SK-N-SH (cell line): Measurements from ENCODE around the gene C5orf58. TPM values are rescaled to one million over a fixed set of nuclear protein-coding genes. Genes with fewer than 3 reads are reported as not detected.

ENCODE experiments used
- CTCF ChIA-PET: fragments of 300-600, 350-600 bp; formaldehyde crosslinking; extraction: SDS; loops from one replicate; lab custom pipeline; 2021; lab: Yijun Ruan, JAX
- POLR2A ChIA-PET: fragments of 350-600 bp; sonication (Branson Sonifier 250); formaldehyde crosslinking; extraction: SDS; loops from one replicate; lab custom pipeline; 2020; ENCODE audit warnings: antibody characterized with exemption, inconsistent platforms; lab: Yijun Ruan, JAX
- DNase-seq: peaks from one replicate; pipeline ENCODE4 v3.0.0; 2012
- H2AFZ ChIP-seq: fragments of 200-600 bp; sonication (generic); 2 replicates; pipeline ENCODE4 v1.8.1; 2016; ENCODE audit warnings: antibody characterized with exemption, mild to moderate bottlenecking, low read depth
- H3F3A ChIP-seq: fragments of 200-600 bp; sonication (generic); replicated peaks from 2 replicates; pipeline ENCODE3; 2016; ENCODE audit warnings: antibody characterized with exemption, mild to moderate bottlenecking; ENCODE audit not compliant: insufficient read depth
- H3K27ac ChIP-seq, 2 experiments: fragments of 200-500 bp in 1 of 2; fragments of 200-600 bp in 1 of 2; sonication (Bioruptor generic) in 1 of 2; sonication (generic), shearing (Covaris generic) in 1 of 2; 2 replicates each; pipeline versions ENCODE4 v1.5.1 to v1.6.1; 2014 to 2016; ENCODE audit warnings: low read depth in 2 of 2, inconsistent platforms in 1 of 2, low read length in 1 of 2, mild to moderate bottlenecking in 1 of 2, mixed read lengths in 1 of 2
- H3K27me3 ChIP-seq: fragments of 200-600 bp; sonication (generic), shearing (Covaris generic); 2 replicates; pipeline ENCODE4 v1.6.1; 2016; ENCODE audit warnings: mixed run types; ENCODE audit not compliant: insufficient read depth
- H3K36me3 ChIP-seq, 2 experiments: fragments of 200-500 bp in 1 of 2; fragments of 200-600 bp in 1 of 2; sonication (Bioruptor generic) in 1 of 2; sonication (generic) in 1 of 2; replicated peaks in 1 of 2; 2 replicates each; pipeline versions ENCODE3 to v1.5.1; 2014 to 2016; ENCODE audit warnings: low read length in 1 of 2, mild to moderate bottlenecking in 1 of 2; ENCODE audit not compliant: insufficient read depth in 2 of 2, control insufficient read depth in 1 of 2
- H3K4me1 ChIP-seq, 2 experiments: fragments of 200-500 bp in 1 of 2; fragments of 200-600 bp in 1 of 2; sonication (Bioruptor generic) in 1 of 2; sonication (generic), shearing (Covaris generic) in 1 of 2; 2 replicates each; pipeline versions ENCODE4 v1.5.1 to v1.6.1; 2014 to 2016; ENCODE audit warnings: low read depth in 1 of 2, low read length in 1 of 2, mixed run types in 1 of 2; ENCODE audit not compliant: insufficient read depth in 2 of 2, control insufficient read depth in 1 of 2
- H3K4me2 ChIP-seq: fragments of 200-600 bp; sonication (generic), shearing (Covaris generic); 2 replicates; pipeline ENCODE4 v1.6.1; 2017; ENCODE audit warnings: mixed run types
- H3K4me3 ChIP-seq, 2 experiments: fragments of 200-500 bp in 1 of 2; fragments of 200-600 bp in 1 of 2; sonication (Bioruptor generic) in 1 of 2; sonication (generic), shearing (Covaris generic) in 1 of 2; 2 replicates each; pipeline versions ENCODE4 v1.5.1 to v1.8.1; 2014 to 2016; ENCODE audit warnings: low read depth in 2 of 2, inconsistent platforms in 1 of 2, low read length in 1 of 2, mild to moderate bottlenecking in 1 of 2, mixed read lengths in 1 of 2, moderate library complexity in 1 of 2
- H3K79me2 ChIP-seq: fragments of 200-600 bp; sonication (generic); 2 replicates; pipeline ENCODE4 v1.8.1; 2017; ENCODE audit warnings: mild to moderate bottlenecking; ENCODE audit not compliant: insufficient read depth
- H3K9ac ChIP-seq: fragments of 200-600 bp; sonication (generic); 2 replicates; pipeline ENCODE4 v1.6.1; 2017; ENCODE audit warnings: mixed run types
- H3K9me2 ChIP-seq: fragments of 200-600 bp; sonication (generic); 2 replicates; pipeline ENCODE4 v1.6.1; 2017; ENCODE audit warnings: mixed run types
- H3K9me3 ChIP-seq: fragments of 200-600 bp; sonication (generic); 2 replicates; pipeline ENCODE4 v1.6.1; 2017; ENCODE audit warnings: mixed run types, mild to moderate bottlenecking, moderate library complexity
- H4K20me1 ChIP-seq: fragments of 200-600 bp; sonication (generic); 2 replicates; pipeline ENCODE4 v1.6.1; 2017; ENCODE audit warnings: mild to moderate bottlenecking, mixed run types; ENCODE audit not compliant: insufficient read depth
- CHD2 ChIP-seq: fragments of 150-350 bp; IDR thresholded peaks from 2 replicates; pipeline ENCODE4 v1.6.1; 2018; ENCODE audit warnings: low read length; ENCODE audit not compliant: partially characterized antibody
- CTCF ChIP-seq: fragments of 200-600 bp; sonication (generic); IDR thresholded peaks from 2 replicates; pipeline ENCODE4 v1.6.1; 2017; ENCODE audit warnings: antibody characterized with exemption, mild to moderate bottlenecking, moderate library complexity
- EP300 ChIP-seq, 2 experiments: IDR thresholded peaks; 2 replicates each; pipeline versions ENCODE4 v1.4.0 to v1.6.1; 2012; ENCODE audit warnings: borderline replicate concordance in 1 of 2, low read depth in 1 of 2, low read length in 1 of 2
- FOXM1 ChIP-seq: IDR thresholded peaks from 2 replicates; pipeline ENCODE4 v1.4.0; 2012; ENCODE audit warnings: low read depth, mild to moderate bottlenecking
- GABPA ChIP-seq: IDR thresholded peaks from 2 replicates; pipeline ENCODE4 v1.4.0; 2012; ENCODE audit warnings: low read depth, mild to moderate bottlenecking
- GATA2 ChIP-seq: sonication (generic); formaldehyde crosslinking; IDR thresholded peaks from 2 replicates; pipeline ENCODE4 v1.5.0; 2020; ENCODE audit warnings: mild to moderate bottlenecking, missing genetic modification reagents
- IRF3 ChIP-seq: fragments of 150-350 bp; IDR thresholded peaks from 2 replicates; pipeline ENCODE4 v1.6.1; 2016; ENCODE audit warnings: mild to moderate bottlenecking, low read depth, low read length
- MEF2A ChIP-seq: IDR thresholded peaks from 2 replicates; pipeline ENCODE4 v1.4.0; 2012; ENCODE audit warnings: low read depth, borderline replicate concordance
- NFIC ChIP-seq: IDR thresholded peaks from 2 replicates; pipeline ENCODE4 v1.4.0; 2012; ENCODE audit warnings: borderline replicate concordance
- NRF1 ChIP-seq: IDR thresholded peaks from 2 replicates; pipeline ENCODE4 v1.6.1; 2012; ENCODE audit warnings: low read depth, mild to moderate bottlenecking, low read length
- POLR2AphosphoS5 ChIP-seq: IDR thresholded peaks from 2 replicates; pipeline ENCODE4 v1.6.1; 2012; ENCODE audit warnings: low read depth, low read length
- RAD21 ChIP-seq: IDR thresholded peaks from 2 replicates; pipeline ENCODE4 v1.6.1; 2012; ENCODE audit warnings: mild to moderate bottlenecking, low read length
- RXRA ChIP-seq: IDR thresholded peaks from 2 replicates; pipeline ENCODE4 v1.4.0; 2012; ENCODE audit warnings: low read depth, mild to moderate bottlenecking, borderline replicate concordance
- SIN3A ChIP-seq: IDR thresholded peaks from 2 replicates; pipeline ENCODE4 v1.6.1; 2012; ENCODE audit warnings: low read depth, mild to moderate bottlenecking, low read length, moderate library complexity, borderline replicate concordance
- SMC3 ChIP-seq: IDR thresholded peaks from 2 replicates; pipeline ENCODE4 v1.6.1; 2012; ENCODE audit warnings: low read depth, low read length, improper control_type of control experiment
- TCF12 ChIP-seq: IDR thresholded peaks from 2 replicates; pipeline ENCODE4 v1.4.0; 2012
- USF1 ChIP-seq: IDR thresholded peaks from 2 replicates; pipeline ENCODE4 v1.4.0; 2012; ENCODE audit warnings: low read depth, borderline replicate concordance
- USF2 ChIP-seq: fragments of 150-350 bp; IDR thresholded peaks from 2 replicates; pipeline ENCODE4 v1.6.1; 2017; ENCODE audit warnings: antibody characterized with exemption, low read length, low read depth, borderline replicate concordance
- ZBTB33 ChIP-seq: IDR thresholded peaks from 2 replicates; pipeline ENCODE4 v1.4.0; 2012; ENCODE audit warnings: low read depth, borderline replicate concordance
- WGBS: methylation state at CpG from one replicate; pipeline ENCODE4 v1.1.6; 2017; ENCODE audit warnings: low lambda C conversion rate; 5-methylcytosine and 5-hydroxymethylcytosine counted together
- polyA plus RNA-seq, 3 experiments: library from polyadenylated mRNA; depleted of rRNA; stranded (reverse); fragments of >200 nt; gene quantifications; 2 replicates each; pipeline ENCODE4 v1.2.3, GENCODE V29; 2012
- TF ChIP-seq, protein P1 (sequence below): IDR thresholded peaks from 2 replicates; pipeline ENCODE4; 2012

The C5orf58 gene
- polyA plus RNA-seq, 1 of the 3 experiments (the other 2 are of a cell fraction), result not detected

GRCh38 chr5:170292179-170293104, 59.7 kb downstream of the C5orf58 start:
- Histone ChIP-seq H2AFZ (no peak overlapping the region), H3K79me2 (no peaks in the 10 kb centered on the region), H3K9ac (no peak overlapping the region), H3K4me3 (no peak overlapping the region), H3K9me3 (no peaks in the 10 kb centered on the region), H3K27ac (no peak overlapping the region)
- no peak for DNase-seq
- POLR2A ChIA-PET, result no interaction called here
- TF ChIP-seq SIN3A (no peak), TCF12 (no peak), CTCF (no peak), NFIC (no peak), IRF3 (no peak), EP300 (IDR thresholded peaks at IDR 0.05; ENCODE audit: borderline replicate concordance in 1 of 2, low read depth in 1 of 2, low read length in 1 of 2) (no peak), GATA2 (CRISPR knock-in tag) (no peak), SMC3 (no peak), GABPA (no peak), MEF2A (no peak), ZBTB33 (no peak), NRF1 (no peak), FOXM1 (no peak), CHD2 (no peak), USF1 (no peak), POLR2AphosphoS5 (no peak), RAD21 (no peak), USF2 (no peak), RXRA (no peak)
- TF ChIP-seq, protein P1, sequence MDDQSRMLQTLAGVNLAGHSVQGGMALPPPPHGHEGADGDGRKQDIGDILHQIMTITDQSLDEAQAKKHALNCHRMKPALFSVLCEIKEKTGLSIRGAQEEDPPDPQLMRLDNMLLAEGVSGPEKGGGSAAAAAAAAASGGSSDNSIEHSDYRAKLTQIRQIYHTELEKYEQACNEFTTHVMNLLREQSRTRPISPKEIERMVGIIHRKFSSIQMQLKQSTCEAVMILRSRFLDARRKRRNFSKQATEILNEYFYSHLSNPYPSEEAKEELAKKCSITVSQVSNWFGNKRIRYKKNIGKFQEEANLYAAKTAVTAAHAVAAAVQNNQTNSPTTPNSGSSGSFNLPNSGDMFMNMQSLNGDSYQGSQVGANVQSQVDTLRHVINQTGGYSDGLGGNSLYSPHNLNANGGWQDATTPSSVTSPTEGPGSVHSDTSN, result no peak
- TF ChIP-seq, all 33 proteins: peak for 0
- Histone ChIP-seq H4K20me1 (no peaks in the 10 kb centered on the region), H3K9me2 (no peaks in the 10 kb centered on the region), H3K4me2 (no peak overlapping the region), H3K4me1 (no peaks in the 10 kb centered on the region), H3K27me3 (peaks cover 6% of the 10 kb centered on the region; the same call in 1 of the 2 replicates), H3F3A (no peaks in the 10 kb centered on the region), H3K36me3 (no peaks in the 10 kb centered on the region)
- CTCF ChIA-PET, result interaction anchor here (0.8 to 1.1 kb wide), 3 partner anchors 24 to 129 kb away, joined by 3 to 4 read pairs (median 3); no protein-coding TSS in a partner anchor
- WGBS, result 24% methylated on average over 4 of the region's 4 CpGs
